H7 (cell line): ENCODE data around the gene ENGASE. TPM values are rescaled to one million over a fixed set of nuclear protein-coding genes. Genes with fewer than 3 reads are reported as not detected.

Source experiments
- DNase-seq: peaks from one replicate; pipeline ENCODE4 v3.0.0; 2012
- H3K27me3 ChIP-seq: 2 replicates; pipeline ENCODE4 v1.6.0; 2011; ENCODE audit warnings: mild to moderate bottlenecking, low read length; ENCODE audit not compliant: control insufficient read depth, insufficient read depth
- H3K36me3 ChIP-seq: replicated peaks from 2 replicates; pipeline ENCODE4 v1.5.1; 2011; ENCODE audit warnings: low read length; ENCODE audit not compliant: control insufficient read depth, insufficient read depth
- H3K4me3 ChIP-seq: 2 replicates; pipeline ENCODE4 v1.5.1; 2011; ENCODE audit warnings: low read depth, mild to moderate bottlenecking, control low read depth, low read length, moderate library complexity; ENCODE audit not compliant: insufficient read depth
- total RNA-seq: library from RNA; depleted of rRNA; stranded (reverse); fragments of >200 nt; shearing (Covaris generic); gene quantifications from 2 replicates; pipeline ENCODE4 v1.2.3, GENCODE V29; 2014

Gene ENGASE
- total RNA-seq, 1 experiment from 2014 or later, result 13.3 TPM

DNA sequence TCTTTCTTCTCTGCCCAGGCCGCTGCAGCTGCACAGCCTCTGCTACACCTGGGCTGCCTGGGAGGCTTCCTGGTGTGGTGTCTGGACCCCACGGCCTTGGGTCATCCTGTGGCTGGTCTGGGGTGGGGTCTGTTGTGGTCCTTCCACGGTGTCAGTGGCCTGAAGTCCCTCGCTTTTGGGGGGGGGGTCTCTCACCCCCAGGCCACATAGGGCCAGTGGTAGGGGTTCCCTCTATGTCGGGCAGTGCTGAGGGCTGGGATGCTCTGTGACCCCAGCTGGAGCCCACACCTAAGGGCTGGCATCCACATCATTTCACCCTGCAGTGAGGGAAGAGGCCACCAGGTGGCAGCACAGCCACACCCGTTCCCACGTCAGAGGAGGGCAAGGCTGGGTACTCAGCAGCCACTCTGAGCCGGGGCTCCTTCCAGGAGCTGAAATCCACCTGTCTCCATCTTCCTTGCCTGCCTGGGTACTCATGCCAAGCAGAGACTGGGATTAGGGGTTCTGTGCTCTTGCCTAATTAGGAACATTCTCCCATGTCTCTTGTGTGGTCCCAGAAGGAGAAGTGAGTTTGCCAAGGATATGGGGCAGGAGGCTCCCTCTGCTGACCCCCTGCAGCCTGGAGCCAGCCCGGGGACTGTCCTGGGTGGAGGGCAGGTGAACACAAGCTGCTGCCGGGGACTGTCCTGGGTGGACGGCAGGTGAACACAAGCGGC is 13.0 kb downstream of the ENGASE start:
- peak; percentile 97 for DNase-seq
- no peak overlapping the region for H3K4me3 ChIP-seq
- H3K27me3 ChIP-seq, result no peaks in the 10 kb centered on the region
- H3K36me3 ChIP-seq, result peaks cover 3% of the 10 kb centered on the region

DNA sequence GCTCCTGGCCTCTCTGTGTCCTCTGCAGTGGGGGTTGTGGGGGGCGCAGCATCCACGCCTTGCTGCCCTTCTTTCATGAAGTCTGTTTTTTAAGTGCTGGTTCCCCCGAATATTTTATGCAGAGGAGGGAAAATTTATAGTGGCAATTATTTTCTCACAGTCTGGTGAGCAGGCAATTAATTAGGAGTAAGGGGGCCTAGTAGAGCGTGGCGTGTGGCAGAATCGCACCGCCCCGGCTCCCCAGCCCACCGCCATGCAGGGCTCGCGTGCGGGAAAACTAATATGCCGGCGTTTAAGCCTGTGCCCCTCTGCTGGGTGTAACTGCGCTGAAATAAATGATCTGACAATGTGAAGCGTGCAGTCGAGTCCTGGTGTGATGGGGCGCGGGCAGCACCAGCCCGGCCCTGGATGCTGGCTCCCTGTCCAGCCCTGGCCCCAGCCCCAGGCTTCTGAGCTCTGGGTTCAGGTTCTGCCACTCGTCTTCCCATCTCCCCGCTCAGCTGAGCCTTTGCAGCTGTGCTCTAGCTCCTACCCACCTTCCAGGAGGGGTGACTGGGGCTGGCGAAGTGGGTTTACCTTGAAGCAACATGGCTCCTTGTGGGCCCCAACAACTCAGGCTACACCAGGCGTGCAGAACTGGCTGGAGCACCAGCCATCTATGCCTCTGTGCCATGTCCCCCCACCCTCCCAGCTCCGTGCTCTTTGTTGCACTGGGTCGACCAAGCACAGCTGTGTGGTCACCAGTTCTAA is 13.8 kb downstream of the ENGASE start:
- Histone ChIP-seq H3K4me3 (no peak overlapping the region), H3K36me3 (peaks cover 3% of the 10 kb centered on the region), H3K27me3 (no peaks in the 10 kb centered on the region)
- DNase-seq, result no peak

DNA sequence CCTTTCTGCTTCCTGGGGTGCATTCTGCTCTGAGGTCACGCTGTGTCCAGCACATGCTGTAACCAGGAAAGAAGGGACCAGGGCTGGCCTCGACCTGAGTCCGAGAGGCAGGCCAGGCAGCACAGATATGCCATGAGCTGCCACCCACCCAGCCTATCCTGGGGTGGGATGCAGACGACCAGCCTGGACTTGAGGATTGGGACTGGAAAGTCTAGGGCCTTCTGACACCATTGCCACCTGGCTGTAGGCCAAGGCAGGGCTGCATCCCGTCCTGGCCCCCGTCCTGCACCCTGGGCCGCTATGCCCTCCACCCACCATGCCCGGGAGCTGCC is 14.3 kb downstream of the ENGASE start:
- DNase-seq, result no peak
- Histone ChIP-seq H3K27me3 (no peaks in the 10 kb centered on the region), H3K36me3 (peaks cover 2% of the 10 kb centered on the region), H3K4me3 (no peak overlapping the region)

DNA sequence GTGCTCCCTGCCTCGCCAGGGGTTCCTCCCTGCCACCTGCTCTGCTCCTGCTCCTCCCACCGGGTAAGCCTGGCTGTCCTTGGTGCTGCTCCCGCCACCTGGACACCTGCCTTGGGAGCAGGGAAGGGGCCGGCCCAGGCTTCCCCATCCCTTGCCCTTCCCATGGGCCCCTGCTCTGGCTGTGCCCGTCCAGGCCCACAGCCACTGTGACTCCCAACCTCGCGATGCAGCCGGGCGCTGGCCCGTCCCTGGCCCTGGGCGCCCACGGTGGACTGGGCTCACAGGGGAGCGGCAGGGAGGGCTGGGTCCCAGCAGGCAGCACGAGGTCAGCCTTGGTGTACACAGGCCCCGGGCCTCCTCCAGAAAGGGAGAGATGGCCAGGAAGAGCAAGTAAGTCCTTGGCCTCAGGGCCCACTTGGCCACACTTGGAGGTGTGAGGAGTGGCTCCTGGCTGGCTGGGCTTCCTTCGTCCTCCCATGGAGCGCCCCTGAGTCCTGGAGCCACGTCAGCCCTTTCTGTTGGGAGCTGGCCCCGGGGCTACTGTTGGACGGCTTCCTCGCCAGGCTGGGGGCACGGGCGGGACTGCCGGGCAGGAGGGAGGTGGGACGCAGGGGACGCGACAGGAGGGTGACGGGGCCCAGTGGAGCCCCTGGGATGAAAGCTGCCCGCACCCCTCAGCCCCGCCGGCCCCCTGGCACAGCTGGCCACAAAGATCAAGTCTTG is 15.3 kb downstream of the ENGASE start:
- H3K36me3 ChIP-seq, result no peaks in the 10 kb centered on the region; the same call in 1 of the 2 replicates
- no peak for DNase-seq
- H3K27me3 ChIP-seq, result no peaks in the 10 kb centered on the region
- no peak overlapping the region for H3K4me3 ChIP-seq

DNA sequence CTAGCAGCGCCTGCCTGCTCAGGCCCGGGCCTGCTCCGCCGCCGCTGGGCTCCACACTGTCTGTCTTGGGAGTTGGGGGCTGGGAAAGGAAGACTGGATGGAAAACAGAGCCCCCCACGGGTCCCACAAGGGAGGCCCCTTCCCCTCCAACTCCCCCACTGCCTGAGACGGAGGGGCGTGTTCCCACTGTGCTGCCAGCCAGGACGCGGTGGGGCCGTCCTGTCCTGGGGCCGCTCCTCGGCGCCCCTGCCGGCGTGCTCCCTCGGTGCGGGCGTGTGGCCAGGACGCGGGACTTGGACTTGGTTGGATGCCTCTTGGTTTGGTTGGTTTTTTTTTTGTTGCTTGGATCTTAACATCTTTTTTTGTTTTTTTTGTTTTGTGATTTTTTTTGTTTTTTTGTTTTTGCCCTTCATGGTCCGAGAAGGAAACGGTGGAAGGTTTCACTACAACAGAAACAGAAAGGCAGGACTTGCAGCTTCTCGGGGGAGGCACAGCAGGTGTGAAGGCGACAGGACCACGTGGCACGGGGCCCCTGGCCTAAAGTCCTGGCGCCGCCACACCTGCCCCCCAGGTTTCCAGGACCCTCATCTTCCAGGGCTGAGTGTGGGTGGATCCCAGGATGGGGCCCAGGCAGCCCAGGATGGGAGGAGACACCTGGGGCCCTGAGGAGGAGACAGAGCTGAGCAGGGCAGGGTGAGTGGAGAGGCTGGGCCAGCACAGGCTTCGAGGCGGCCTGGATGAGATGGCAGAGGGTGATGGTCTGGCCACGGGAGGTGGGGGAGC is 16.0 kb downstream of the ENGASE start:
- no peak overlapping the region for H3K4me3 ChIP-seq
- H3K27me3 ChIP-seq, result no peaks in the 10 kb centered on the region
- DNase-seq, result peak; percentile 89
- no peaks in the 10 kb centered on the region; the same call in 1 of the 2 replicates for H3K36me3 ChIP-seq

DNA sequence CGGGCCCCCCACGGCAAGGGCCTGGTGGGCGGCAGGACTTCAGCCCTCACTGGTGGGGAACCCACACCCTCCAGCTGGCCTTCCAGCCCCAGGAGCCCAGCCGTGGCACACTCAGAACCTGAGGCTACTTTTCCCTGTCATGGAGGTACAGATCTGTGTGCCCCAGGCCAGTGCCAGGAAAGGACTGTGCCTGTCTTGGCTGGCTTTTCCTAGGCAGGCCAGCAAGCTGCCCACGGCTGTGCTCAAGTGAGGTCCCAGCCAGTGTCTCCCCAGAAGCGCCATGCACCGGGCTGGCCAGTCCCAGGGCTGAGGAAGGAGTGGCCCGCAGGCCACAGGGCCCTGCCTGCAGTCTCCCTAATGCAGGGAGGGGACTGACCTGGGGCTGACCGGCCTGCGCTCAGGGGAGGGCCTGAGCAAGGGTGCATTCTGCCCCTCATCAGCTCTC is 16.6 kb downstream of the ENGASE start:
- Histone ChIP-seq H3K36me3 (no peaks in the 10 kb centered on the region; the same call in 1 of the 2 replicates), H3K4me3 (no peak overlapping the region), H3K27me3 (no peaks in the 10 kb centered on the region)
- no peak for DNase-seq

DNA sequence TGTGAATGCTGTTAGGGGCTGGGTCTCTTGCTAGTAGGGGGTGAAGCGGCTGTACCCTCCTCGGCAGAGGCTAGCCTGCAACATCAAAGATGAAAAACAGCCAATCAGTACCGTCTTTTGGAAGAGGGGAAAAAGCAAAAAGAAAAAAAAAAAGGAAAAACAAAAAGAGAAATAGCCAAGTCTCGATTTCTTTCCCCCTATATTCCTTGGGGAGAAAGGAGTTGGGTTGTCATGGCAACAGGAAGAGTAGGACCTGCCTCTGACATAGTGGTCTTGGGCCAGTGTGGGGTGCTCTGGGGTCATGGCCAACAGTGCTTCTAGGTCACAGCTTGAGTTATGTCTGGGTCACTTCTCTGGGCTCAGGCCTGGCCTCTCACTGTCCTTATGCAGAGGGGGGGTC is 17.9 kb downstream of the ENGASE start:
- H3K27me3 ChIP-seq, result no peaks in the 10 kb centered on the region
- no peak overlapping the region for H3K4me3 ChIP-seq
- no peaks in the 10 kb centered on the region; the same call in 1 of the 2 replicates for H3K36me3 ChIP-seq
- DNase-seq, result no peak

DNA sequence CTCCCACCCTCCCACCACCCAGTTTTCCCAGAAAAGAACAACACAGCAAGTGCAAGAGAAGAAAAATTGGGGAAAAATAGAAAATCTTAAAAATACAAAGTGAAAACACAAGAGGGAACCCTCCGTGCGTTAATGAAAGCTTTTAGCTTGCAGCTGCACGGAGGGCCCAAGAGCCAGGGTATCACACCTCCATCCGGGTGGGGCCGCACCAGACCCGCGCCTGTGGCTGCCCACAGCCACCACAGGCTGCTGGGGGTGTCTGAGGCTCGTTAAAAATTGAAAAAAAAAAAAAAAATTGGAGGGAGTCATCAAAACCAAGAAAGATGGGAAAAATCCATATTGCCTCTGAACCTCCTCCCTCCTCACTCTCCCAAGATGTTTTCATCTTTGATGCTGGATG is 18.6 kb downstream of the ENGASE start:
- no peak for DNase-seq
- Histone ChIP-seq H3K27me3 (no peaks in the 10 kb centered on the region), H3K36me3 (no peaks in the 10 kb centered on the region), H3K4me3 (no peak overlapping the region)

DNA sequence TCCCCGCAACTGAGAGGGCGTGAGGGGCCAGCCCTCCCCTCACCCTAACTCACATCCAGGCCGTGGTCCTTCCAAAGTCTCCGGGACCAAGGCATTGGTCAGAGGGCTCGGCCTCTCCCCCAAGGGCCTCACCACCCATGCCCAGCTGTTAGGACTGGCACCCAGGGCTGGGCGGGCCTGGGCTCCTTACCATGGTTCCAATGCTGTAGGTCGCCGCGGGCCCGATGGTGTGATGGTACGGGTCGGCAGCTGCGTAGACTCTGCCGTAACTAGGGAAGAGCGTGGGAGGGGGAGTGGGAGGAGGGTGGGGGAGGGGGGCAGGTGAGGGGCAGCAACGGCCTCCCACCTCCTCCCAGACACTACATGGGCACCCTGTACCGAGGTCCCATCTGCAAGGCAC is 19.6 kb downstream of the ENGASE start:
- no peak for DNase-seq
- no peak overlapping the region for H3K4me3 ChIP-seq
- no peaks in the 10 kb centered on the region for H3K36me3 ChIP-seq
- H3K27me3 ChIP-seq, result no peaks in the 10 kb centered on the region

DNA sequence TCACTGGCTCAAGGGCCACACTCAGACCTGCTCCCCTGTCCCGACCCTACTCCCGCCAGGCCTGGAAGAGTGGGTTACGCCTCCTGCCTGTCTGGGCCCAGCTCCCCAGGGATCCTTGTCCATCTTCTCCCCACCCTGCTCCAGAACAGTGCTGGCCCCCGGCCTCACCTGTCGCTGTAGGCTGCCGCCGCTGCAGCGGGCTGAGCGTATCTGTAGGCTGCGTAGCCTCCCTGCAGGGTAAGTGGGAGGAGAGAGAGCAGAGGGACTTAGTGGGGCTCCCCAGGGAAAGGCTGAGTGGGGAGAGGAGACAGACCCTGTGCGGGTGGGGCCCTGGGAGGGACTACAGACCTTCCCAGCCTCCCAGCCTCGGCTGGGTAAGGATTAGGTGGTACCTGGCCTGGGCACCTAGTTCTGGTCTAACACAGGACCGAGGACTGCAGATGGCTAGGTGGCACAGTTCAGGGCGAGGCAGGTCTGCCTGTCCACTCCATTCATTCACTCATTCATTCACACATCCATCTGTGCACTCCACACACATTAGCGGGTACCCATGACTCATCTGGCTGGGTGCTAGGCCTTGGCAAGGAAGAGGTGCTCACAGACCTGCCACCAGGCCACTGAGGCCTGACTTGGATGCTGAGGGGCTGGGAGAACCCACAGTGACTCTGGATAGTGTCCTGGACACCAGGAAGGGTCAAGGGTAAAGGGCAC is 20.9 kb downstream of the ENGASE start:
- H3K4me3 ChIP-seq, result no peak overlapping the region
- no peaks in the 10 kb centered on the region for H3K36me3 ChIP-seq
- H3K27me3 ChIP-seq, result no peaks in the 10 kb centered on the region
- no peak for DNase-seq

DNA sequence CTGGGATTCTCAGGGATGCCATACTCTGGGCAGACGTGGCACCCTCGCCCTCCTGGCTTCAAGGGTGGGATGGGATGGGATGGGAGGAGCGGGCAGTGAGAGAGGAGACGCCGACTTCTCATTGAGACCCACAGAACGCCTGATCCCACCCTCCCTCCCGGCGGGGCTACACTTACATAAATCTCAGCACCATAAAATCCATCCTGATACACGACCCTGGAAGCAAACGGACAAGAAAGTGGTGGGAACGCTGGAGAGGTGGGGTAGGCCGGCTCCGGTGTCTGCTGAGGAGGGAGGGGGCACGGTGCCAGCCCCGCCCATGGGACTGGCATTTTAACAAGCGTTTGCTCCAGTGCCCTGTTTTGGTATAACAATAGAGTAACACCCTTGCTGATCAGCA is 21.9 kb downstream of the ENGASE start:
- no peak for DNase-seq
- no peaks in the 10 kb centered on the region for H3K36me3 ChIP-seq
- H3K4me3 ChIP-seq, result no peak overlapping the region
- no peaks in the 10 kb centered on the region for H3K27me3 ChIP-seq

DNA sequence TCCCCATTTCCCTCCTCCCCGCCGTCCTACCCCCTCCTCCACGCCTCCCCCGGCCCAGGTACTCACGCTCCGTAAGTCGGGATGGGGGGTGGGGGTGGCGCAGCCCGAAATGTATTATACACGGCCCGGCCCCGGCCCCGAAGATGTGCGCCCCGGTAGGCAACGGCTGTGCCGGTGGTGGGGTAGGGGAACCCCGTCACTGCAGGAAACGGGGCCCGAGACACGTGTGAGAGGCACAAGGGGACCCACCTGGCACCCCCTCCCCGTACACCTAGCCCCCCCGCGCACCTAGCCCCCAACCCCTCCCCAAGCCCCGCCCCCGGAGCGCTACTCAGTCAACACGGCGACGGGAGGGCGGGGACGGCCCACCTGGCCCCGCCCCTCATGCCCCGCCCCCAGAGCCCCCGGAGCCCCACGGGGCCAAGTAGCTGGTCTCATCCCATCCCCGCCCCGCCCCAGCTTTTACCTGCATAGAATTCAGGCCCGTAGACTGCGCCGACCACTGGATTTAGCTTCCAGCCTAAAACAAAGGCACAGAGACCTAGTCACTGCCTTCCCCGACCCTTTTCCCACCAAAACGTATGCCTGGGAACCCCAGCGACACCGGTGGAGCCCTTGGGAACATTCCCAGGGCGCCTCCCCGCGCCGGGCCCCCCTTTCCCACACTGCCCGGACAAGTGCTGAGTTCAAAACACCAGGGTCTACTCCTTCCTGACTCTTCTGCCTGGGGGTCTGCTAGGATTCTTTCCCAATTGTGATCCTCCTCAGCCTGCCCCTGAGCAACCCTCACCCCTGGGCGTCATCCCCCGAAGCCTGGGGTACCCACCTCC is 22.8 kb downstream of the ENGASE start:
- Histone ChIP-seq H3K27me3 (no peaks in the 10 kb centered on the region), H3K36me3 (no peaks in the 10 kb centered on the region), H3K4me3 (peak overlapping the region; percentile 34; the same call in 1 of the 2 replicates)
- peak; percentile 98 for DNase-seq

DNA sequence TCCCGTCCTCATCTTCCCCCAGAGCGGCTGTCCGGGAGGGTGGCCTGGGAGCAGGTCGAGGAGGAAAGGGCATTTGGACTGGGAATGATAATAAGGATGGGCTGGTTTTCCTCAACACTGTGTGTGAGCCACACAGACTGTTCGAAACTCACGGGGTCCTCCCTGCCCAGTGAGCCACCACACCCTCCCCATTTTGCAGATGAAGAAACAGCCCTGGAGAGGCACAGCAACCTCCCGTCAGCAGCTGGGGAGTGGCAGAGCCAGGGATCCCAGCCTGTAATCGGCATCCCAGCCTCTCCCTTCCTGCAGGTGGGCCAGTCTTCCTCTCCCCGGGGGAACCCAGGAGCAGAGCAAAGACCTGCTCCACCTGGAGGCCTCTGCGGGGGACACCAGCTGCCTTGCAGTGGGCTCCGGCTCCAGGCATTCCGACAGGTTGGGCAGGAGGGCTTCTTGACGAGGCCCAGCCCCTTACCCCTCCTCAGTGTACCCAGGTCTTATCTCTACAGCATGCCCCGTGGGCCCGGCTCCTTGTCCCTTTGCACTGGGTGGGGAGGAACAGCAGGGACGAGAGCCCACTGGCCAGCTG is 23.8 kb downstream of the ENGASE start:
- Histone ChIP-seq H3K4me3 (no peak overlapping the region), H3K27me3 (no peaks in the 10 kb centered on the region), H3K36me3 (no peaks in the 10 kb centered on the region)
- peak; percentile 80 for DNase-seq
